ENCODE measurements around the gene GIPR. TPM values are rescaled to one million over a fixed set of nuclear protein-coding genes. Genes with fewer than 3 reads are reported as not detected.

Gene GIPR
- total and polyA plus RNA-seq, 2 donors (not counting 1 experiment from before 2014, with no cell fraction given): 0.25 TPM; not detected in 1

DNA sequence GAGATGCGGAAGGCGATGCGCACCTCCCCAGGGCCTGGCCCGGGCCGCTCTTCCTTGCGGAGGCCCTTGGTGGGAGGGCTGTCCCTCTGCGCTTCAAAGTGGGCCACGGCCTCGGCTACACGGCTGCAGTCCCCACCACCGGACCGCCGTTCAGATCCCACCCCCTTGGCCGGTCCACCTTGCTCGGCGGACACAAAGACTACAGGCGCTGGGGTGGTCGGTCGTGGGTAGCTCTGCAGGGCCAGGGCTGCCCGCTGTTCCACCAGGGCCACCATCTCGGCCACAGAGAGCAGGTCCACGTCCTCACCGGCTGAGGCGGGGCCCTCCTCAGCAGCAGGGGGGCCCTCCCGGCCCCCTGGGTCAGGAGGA, 44.7 kb downstream of the GIPR start:
- Histone ChIP-seq H2AFZ (ENCODE audit: low read length) (no peak overlapping the region), H3K27me3 (ENCODE audit: control insufficient read depth, insufficient read depth, low read length) (no peaks in the 10 kb centered on the region), H3K79me2 (ENCODE audit: control insufficient read depth, insufficient read depth, low read length) (peaks cover 21% of the 10 kb centered on the region), H4K20me1 (ENCODE audit: control insufficient read depth, extremely low read depth, insufficient read depth, low read length) (no peaks in the 10 kb centered on the region), H3K9ac (ENCODE audit: insufficient read depth, low read length) (no peak overlapping the region), H3K4me2 (ENCODE audit: extremely low read depth, insufficient read depth, low read length) (no peak overlapping the region), H3K4me3 (replicated peaks in 1 of 4; ENCODE audit: control extremely low read depth in 1 of 4, insufficient read depth in 1 of 4, low read depth in 3 of 4, low read length in 4 of 4) (no peak overlapping the region), H3K27ac (ENCODE audit: insufficient read depth, low read length) (no peak overlapping the region), H3K9me3 (ENCODE audit: control insufficient read depth, insufficient read depth, low read depth, low read length) (no peaks in the 10 kb centered on the region), H3K4me1 (ENCODE audit: control insufficient read depth, extremely low read depth, insufficient read depth, low read length) (peaks cover 2% of the 10 kb centered on the region), H3K36me3 (ENCODE audit: control insufficient read depth, insufficient read depth, low read length) (peaks cover 14% of the 10 kb centered on the region)
- TF ChIP-seq EZH2 (IDR thresholded peaks at IDR 0.05; ENCODE audit: low read length, missing control alignments): no peak
- no peak for DNase-seq (ENCODE audit: low read depth in 2 of 2)

DNA sequence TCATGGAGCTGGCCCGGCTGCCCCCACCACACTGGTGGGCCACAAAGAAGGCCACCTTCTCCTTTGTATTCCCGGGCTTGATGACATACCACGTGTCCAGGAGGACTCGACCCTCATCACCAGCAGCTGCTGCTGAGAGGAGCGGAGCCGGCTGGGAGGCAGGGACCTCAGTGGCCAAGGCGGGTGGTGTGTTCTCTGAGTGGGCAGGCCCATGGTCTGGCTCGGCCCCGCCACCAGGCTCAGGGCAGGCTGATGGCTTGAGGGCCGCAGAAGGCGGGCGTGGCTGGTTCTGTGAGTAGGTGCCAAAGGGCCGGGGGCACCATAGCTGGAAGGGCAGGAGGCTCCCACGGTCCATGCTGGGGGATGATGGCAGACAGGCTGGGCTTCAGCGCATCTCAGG, 45.1 kb downstream of the GIPR start:
- Histone ChIP-seq H4K20me1 (ENCODE audit: control insufficient read depth, extremely low read depth, insufficient read depth, low read length) (no peaks in the 10 kb centered on the region), H3K27me3 (ENCODE audit: control insufficient read depth, insufficient read depth, low read length) (no peaks in the 10 kb centered on the region), H2AFZ (ENCODE audit: low read length) (no peak overlapping the region), H3K4me3 (replicated peaks in 1 of 4; ENCODE audit: control extremely low read depth in 1 of 4, insufficient read depth in 1 of 4, low read depth in 3 of 4, low read length in 4 of 4) (no peak overlapping the region), H3K4me1 (ENCODE audit: control insufficient read depth, extremely low read depth, insufficient read depth, low read length) (peaks cover 5% of the 10 kb centered on the region), H3K27ac (ENCODE audit: insufficient read depth, low read length) (no peak overlapping the region), H3K79me2 (ENCODE audit: control insufficient read depth, insufficient read depth, low read length) (peaks cover 22% of the 10 kb centered on the region), H3K36me3 (ENCODE audit: control insufficient read depth, insufficient read depth, low read length) (peaks cover 14% of the 10 kb centered on the region), H3K4me2 (ENCODE audit: extremely low read depth, insufficient read depth, low read length) (no peak overlapping the region), H3K9me3 (ENCODE audit: control insufficient read depth, insufficient read depth, low read depth, low read length) (no peaks in the 10 kb centered on the region), H3K9ac (ENCODE audit: insufficient read depth, low read length) (no peak overlapping the region)
- no peak for TF ChIP-seq EZH2 (IDR thresholded peaks at IDR 0.05; ENCODE audit: low read length, missing control alignments)
- TF ChIP-seq, protein P1, sequence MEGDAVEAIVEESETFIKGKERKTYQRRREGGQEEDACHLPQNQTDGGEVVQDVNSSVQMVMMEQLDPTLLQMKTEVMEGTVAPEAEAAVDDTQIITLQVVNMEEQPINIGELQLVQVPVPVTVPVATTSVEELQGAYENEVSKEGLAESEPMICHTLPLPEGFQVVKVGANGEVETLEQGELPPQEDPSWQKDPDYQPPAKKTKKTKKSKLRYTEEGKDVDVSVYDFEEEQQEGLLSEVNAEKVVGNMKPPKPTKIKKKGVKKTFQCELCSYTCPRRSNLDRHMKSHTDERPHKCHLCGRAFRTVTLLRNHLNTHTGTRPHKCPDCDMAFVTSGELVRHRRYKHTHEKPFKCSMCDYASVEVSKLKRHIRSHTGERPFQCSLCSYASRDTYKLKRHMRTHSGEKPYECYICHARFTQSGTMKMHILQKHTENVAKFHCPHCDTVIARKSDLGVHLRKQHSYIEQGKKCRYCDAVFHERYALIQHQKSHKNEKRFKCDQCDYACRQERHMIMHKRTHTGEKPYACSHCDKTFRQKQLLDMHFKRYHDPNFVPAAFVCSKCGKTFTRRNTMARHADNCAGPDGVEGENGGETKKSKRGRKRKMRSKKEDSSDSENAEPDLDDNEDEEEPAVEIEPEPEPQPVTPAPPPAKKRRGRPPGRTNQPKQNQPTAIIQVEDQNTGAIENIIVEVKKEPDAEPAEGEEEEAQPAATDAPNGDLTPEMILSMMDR (conservative IDR thresholded peaks at IDR 0.05 in 1 of 2, IDR thresholded peaks at IDR 0.05 in 1 of 2; ENCODE audit: low read depth in 1 of 2, low read length in 2 of 2): no peak
- DNase-seq (ENCODE audit: low read depth in 2 of 2): no peak

DNA sequence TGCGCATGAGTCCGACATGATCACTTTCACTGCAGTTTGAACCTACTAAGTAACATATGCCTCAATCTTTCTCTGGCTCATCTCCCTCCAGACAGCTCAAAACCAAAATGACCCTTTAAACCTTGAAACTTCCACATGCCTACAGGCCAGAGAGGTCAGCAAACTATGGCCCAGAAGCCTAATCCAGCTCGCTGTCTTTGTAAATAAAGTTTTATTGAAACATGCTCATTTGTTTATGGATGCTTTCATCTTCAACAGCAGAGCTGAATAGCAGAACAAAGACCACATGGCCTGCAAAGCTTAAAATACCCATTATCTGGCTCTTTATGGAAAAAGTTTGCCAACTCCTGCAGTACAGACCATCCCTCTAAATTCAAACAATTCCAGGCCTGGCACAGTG, 47.1 kb downstream of the GIPR start:
- TF ChIP-seq, protein P1 (conservative IDR thresholded peaks at IDR 0.05 in 1 of 2, IDR thresholded peaks at IDR 0.05 in 1 of 2; ENCODE audit: low read depth in 1 of 2, low read length in 2 of 2): no peak
- TF ChIP-seq EZH2 (IDR thresholded peaks at IDR 0.05; ENCODE audit: low read length, missing control alignments): no peak
- H3K79me2 ChIP-seq (ENCODE audit: control insufficient read depth, insufficient read depth, low read length): peaks cover 22% of the 10 kb centered on the region
- H4K20me1 ChIP-seq (ENCODE audit: control insufficient read depth, extremely low read depth, insufficient read depth, low read length): no peaks in the 10 kb centered on the region
- no peak overlapping the region for H2AFZ ChIP-seq (ENCODE audit: low read length)
- H3K4me1 ChIP-seq (ENCODE audit: control insufficient read depth, extremely low read depth, insufficient read depth, low read length): peaks cover 6% of the 10 kb centered on the region
- no peak overlapping the region for H3K27ac ChIP-seq (ENCODE audit: insufficient read depth, low read length)
- H3K4me2 ChIP-seq (ENCODE audit: extremely low read depth, insufficient read depth, low read length): no peak overlapping the region
- peaks cover 17% of the 10 kb centered on the region for H3K36me3 ChIP-seq (ENCODE audit: control insufficient read depth, insufficient read depth, low read length)
- H3K4me3 ChIP-seq (replicated peaks in 1 of 4; ENCODE audit: control extremely low read depth in 1 of 4, insufficient read depth in 1 of 4, low read depth in 3 of 4, low read length in 4 of 4): no peak overlapping the region
- no peaks in the 10 kb centered on the region for H3K9me3 ChIP-seq (ENCODE audit: control insufficient read depth, insufficient read depth, low read depth, low read length)
- DNase-seq (ENCODE audit: low read depth in 2 of 2): no peak
- no peak overlapping the region for H3K9ac ChIP-seq (ENCODE audit: insufficient read depth, low read length)
- no peaks in the 10 kb centered on the region for H3K27me3 ChIP-seq (ENCODE audit: control insufficient read depth, insufficient read depth, low read length)
